ENCODE measurements around the gene EMC6. TPM values are rescaled to one million over a fixed set of nuclear protein-coding genes. Genes with fewer than 3 reads are reported as not detected.

EMC6 gene
- total RNA-seq, 4 donors from 2014 or later: 5.6 to 19.3 (median 10.6) TPM

DNA sequence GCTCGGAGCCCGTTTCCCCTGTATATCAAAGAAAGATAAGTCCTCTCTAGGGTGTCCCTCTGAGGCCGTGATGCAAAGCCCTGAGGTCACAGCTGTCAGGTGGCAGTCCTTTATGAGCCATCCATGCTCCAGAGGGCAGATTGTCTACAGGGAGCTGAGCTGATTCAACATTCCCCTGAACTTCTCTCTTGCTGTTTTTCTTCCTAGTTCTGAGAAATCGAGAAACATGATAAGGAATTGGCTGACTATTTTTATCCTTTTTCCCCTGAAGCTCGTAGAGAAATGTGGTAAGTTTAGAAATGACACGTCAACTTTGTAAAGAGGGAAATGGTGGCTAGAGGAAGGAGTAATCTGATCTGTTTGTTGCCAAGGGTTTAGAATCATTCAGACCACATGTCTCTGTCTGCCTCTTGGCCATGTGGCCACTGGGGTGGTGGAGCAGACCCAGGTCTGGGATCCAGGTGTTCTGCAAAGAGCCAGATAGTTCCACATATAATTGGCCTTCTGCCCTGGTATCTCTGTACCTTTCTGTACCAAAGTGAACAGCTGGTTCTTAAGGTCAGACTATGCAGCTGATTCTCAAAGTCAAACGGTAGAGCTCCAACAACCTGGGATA is 28.5 kb upstream of the EMC6 start:
- TF ChIP-seq POLR2A (IDR thresholded peaks at IDR 0.05): no peak
- TF ChIP-seq, protein P1, sequence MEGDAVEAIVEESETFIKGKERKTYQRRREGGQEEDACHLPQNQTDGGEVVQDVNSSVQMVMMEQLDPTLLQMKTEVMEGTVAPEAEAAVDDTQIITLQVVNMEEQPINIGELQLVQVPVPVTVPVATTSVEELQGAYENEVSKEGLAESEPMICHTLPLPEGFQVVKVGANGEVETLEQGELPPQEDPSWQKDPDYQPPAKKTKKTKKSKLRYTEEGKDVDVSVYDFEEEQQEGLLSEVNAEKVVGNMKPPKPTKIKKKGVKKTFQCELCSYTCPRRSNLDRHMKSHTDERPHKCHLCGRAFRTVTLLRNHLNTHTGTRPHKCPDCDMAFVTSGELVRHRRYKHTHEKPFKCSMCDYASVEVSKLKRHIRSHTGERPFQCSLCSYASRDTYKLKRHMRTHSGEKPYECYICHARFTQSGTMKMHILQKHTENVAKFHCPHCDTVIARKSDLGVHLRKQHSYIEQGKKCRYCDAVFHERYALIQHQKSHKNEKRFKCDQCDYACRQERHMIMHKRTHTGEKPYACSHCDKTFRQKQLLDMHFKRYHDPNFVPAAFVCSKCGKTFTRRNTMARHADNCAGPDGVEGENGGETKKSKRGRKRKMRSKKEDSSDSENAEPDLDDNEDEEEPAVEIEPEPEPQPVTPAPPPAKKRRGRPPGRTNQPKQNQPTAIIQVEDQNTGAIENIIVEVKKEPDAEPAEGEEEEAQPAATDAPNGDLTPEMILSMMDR (IDR thresholded peaks at IDR 0.05): no peak
- intact Hi-C loops (cut with DNase I; ENCODE audit: low total_unique reads): no loop called here
- no peak overlapping the region for H3K4me3 ChIP-seq (ENCODE audit: low read depth, poor library complexity, severe bottlenecking)
- 51 to 61% methylated on average over 7 of the region's 7 CpGs for WGBS, 2 donors
- no peak for DNase-seq (ENCODE audit: low spot score in 2 of 2)

DNA sequence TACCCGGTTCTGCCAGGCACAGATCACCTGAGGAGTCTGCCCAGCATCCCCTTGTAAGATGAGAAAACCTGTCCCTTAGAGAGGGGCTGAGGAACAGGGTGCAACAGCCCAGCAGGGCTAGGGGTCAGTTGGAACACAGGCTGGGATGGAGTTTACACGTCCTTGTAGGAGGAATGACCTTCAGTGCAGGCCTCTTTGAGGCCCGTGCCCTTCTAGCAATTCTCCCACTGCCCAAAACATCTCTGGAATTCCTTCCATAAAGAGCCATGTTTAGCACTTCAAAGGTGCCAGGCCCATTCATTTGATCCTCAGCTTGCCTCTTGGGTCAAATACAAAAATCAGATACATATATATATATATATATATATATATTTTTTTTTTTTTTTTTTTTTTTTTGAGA is 27.6 kb upstream of the EMC6 start:
- TF ChIP-seq POLR2A (IDR thresholded peaks at IDR 0.05): no peak
- TF ChIP-seq, protein P1 (IDR thresholded peaks at IDR 0.05): no peak
- DNase-seq (ENCODE audit: low spot score in 2 of 2): no peak
- no peak overlapping the region for H3K4me3 ChIP-seq (ENCODE audit: low read depth, poor library complexity, severe bottlenecking)
- intact Hi-C loops (cut with DNase I; ENCODE audit: low total_unique reads): no loop called here
- 69 to 70% methylated on average over 3 of the region's 3 CpGs for WGBS, 2 donors

DNA sequence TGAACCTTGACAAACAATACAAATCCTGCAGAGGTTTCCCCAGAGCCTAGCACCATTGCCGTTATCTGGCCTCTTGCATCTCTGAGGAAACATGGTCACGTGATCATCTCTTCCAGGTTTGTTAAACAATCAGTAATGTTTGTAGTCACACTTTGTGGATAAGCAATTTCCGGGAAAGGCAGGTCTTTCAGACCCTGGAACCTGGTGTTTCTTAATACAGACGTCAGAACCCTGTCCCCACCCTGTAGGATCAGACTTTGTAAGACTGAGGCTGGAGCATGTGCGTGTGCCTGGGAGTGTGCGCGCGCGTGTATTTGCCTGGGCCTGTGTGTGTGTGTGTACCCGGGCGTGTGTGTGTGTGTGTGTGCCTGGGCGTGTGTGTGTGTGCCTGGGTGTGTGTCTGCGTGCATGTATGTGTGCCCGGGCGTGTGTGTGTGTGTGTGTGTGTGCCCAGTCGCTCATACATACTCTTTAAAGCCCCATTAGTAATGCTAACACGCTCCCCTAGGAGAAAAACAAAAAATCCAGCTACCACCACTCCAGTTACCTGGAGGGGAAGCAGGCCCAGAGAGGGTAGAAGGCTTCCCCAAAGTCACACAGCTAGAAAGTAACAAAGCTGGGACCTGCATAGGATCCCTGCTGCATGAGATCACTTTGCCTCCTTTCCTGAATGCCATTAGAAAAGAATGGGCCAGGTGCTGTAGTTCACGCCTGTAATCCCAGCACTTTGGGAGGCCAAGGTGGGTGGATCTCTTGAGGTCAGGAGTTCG is 26.7 kb upstream of the EMC6 start:
- intact Hi-C loops (cut with DNase I; ENCODE audit: low total_unique reads): no loop called here
- 74 to 91% methylated on average over 18 to 19 of the region's 19 CpGs for WGBS, 2 donors
- H3K4me3 ChIP-seq (ENCODE audit: low read depth, poor library complexity, severe bottlenecking): no peak overlapping the region
- no peak for DNase-seq (ENCODE audit: low spot score in 2 of 2)
- TF ChIP-seq, protein P1 (IDR thresholded peaks at IDR 0.05): no peak
- no peak for TF ChIP-seq POLR2A (IDR thresholded peaks at IDR 0.05)

DNA sequence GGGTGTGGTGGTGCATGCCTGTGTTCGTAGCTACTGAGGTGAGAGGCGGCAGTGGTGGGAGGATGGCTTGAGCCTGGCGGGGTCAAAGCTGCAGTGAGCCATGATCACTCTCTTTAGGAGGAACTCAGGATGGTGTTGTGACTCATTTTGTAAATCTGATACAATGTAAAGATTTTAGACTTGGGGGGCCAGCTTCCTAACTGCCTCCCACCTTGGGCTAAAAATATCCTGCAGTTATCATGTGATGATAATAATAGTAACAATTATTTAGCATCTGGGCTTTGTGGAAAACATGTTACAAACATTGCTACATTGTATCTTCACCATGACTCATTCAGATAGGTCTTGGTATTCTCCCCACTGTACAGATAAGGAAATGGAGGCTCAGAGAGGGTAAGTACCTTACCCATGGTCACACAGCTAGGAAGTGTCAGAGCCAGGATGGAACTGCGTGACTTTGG is 24.7 kb upstream of the EMC6 start:
- WGBS, 2 donors: 79 to 89% methylated on average over 4 of the region's 4 CpGs
- TF ChIP-seq POLR2A (IDR thresholded peaks at IDR 0.05): no peak
- TF ChIP-seq, protein P1 (IDR thresholded peaks at IDR 0.05): no peak
- intact Hi-C loops (cut with DNase I; ENCODE audit: low total_unique reads): no loop called here
- DNase-seq (ENCODE audit: low spot score in 2 of 2): no peak
- H3K4me3 ChIP-seq (ENCODE audit: low read depth, poor library complexity, severe bottlenecking): no peak overlapping the region

DNA sequence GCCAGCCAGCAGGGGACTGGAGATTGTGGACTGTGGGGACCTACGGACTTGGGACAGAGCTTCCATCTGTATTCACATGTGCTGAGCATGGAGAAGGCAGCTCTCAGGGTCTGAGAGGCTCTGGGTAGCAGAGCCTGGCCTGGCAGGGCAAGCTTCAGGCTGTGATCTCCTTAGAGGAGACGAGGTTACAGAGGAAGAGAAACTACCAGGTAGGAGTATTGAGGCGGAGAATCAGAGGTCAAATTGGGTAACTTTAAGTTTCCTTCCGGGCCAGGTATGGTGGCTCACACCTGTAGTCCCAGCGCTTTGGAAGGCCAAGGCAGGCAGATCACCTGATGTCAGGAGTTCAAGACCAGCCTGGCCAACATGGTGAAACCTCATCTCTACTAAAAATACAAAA is 23.3 kb upstream of the EMC6 start:
- no peak for DNase-seq (ENCODE audit: low spot score in 2 of 2)
- intact Hi-C loops (cut with DNase I; ENCODE audit: low total_unique reads): no loop called here
- no peak for TF ChIP-seq POLR2A (IDR thresholded peaks at IDR 0.05)
- TF ChIP-seq, protein P1 (IDR thresholded peaks at IDR 0.05): no peak
- WGBS, 2 donors: 60 to 97% methylated on average over 5 of the region's 5 CpGs
- no peak overlapping the region for H3K4me3 ChIP-seq (ENCODE audit: low read depth, poor library complexity, severe bottlenecking)
